Stimulated activated CD8-positive, alpha-beta memory T cell treated with anti-CD3 and anti-CD28 coated beads, Interleukin-12 subunit alpha, Interleukin-12 subunit beta, amount 100 ng/mL, for 24 hours (primary cell): ENCODE results near the gene GLIPR2.
"Not testable (repeated sequence)": the region's sequence is repeated elsewhere in the genome, so short reads cannot be mapped to it uniquely, and the experiment has no call there.

ENCODE experiments used
- DNase-seq: peaks from one replicate; pipeline ENCODE4 v3.0.0-alpha.2; 2020; ENCODE audit errors: extremely low read depth

GLIPR2 gene, protein sequence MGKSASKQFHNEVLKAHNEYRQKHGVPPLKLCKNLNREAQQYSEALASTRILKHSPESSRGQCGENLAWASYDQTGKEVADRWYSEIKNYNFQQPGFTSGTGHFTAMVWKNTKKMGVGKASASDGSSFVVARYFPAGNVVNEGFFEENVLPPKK

DNA sequence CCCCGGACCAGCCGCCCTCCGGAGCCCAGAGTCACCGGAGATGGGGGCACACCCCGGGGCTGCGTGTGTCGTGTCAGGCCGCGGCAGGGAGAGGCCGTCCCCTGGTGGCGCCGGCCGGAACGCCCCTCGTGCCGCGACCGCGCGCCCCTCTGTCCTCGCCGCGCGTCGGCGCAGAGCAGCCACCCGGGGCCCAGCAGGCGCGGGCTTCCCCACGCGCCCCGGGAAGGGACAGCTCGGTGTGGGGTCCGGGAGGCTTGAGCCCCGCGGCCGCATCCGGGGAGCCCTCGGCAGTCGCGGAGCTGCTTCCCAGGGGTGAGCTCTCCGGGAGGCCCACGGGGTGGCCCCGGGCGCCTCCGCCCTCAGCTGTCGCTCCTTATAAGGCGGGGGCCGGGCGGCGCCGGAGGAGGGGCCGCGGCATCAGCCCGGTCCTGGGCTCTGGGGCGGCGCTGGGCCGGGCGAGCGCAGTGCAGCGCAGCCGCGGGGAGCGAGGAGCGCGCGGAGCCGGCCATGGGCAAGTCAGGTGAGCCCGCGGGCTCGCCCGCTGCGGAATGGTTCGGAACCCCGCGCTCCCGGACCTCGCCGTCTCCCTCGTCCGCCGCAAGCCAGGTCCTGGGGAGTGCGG, at the start of gene GLIPR2:
GLIPR2 (plus strand) TSS at position 462 of the 622 bp plus-strand sequence; CDS start at position 508, 46 bp downstream.
- peak; percentile 37 for DNase-seq

DNA sequence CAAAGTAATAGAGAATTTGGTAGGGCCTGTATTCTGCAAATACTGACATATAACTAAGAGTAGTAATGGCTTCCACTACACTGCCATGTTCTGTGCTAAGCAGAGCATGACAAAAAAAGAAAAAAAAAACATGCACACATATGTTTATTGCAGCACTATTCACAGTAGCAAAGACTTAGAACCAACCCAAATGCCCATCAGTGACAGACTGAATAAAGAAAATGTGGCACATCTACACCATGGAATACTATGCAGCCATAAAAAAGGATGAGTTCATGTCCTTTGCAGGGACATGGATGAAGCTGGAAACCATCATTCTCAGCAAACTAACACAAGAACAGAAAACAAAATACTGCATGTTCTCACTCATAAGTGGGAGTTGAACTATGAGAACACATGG, 49.5 kb upstream of the GLIPR2 start:
- not testable (repeated sequence) for DNase-seq

DNA sequence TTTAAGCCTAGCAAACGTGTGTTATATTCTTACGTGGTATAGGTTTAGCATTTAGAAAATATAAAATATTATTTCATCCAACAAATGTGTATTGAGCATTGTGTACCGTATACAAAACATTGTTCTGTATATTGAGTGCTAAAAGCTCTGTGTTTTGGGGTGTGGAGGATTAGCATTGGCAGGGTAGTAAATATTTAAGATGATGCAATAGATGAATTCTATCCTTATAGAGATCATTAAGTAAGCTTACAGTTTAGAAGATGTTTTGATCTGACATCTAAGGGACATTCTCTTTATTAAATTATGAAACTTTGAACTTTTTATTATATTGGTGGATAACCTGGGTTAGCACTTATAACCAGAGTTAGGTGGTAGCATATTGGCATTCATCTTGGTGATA, 48.5 kb upstream of the GLIPR2 start:
- DNase-seq, result no peak

DNA sequence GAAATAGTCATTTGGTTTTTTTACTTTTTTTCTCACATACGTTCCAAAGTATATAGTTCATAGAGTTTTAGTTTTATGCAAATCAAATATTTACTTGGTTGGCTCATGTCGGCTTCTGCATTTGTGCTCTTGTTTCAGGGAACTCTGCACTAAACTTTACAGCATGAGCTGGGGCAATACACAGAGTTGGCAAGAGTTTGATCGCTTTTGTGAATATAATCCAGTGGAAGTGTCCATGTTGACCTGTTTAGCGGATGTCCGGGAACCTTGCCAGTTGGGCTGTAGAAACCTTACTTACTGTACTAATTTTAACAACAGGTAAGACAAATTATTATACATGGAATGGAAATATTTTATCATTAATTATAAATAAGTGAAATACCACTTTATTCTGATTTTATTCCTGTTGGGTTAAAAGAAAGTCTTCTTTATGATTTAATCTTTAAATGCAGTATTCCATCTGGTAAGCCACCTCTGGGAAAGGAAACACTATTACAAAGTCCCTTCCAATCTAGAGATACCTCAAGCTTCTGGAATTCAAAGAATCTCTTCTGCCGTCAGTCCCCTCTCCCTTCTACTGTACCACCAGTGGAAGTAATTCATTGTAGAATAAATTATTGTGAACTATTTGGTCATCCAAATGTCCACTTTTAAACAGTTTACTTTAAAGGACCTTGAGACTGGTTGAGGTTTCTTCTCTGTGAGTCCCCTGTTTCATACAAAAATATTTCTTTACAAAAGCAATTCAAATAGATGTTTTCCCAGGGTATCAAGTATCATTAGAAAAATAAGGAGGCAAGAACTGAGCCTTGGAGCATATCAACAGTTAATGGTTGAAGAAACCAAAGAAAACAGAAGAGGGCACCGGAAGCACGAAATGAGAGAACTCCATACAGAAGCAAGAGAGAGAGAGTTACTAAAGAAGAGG, 45.2 kb upstream of the GLIPR2 start:
- DNase-seq, result no peak

DNA sequence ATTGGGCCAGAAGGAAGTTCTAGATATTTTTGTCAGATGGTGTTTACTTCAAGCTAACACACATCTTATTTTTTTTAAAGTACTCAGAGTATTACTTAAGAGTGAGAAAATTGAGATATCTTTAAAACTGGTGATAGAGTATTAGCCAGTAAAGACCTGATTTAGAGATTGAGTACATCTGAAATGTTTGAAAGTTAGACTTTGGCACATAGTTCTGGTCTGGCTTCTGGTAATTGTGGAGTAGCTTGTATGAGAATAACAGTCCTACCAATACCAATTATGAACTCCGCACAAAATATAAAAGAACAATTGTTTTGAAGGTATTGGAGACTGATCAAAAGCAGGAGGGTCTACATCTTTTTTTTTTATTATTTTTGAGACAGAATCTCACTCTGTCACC, 44.5 kb upstream of the GLIPR2 start:
- no peak for DNase-seq

DNA sequence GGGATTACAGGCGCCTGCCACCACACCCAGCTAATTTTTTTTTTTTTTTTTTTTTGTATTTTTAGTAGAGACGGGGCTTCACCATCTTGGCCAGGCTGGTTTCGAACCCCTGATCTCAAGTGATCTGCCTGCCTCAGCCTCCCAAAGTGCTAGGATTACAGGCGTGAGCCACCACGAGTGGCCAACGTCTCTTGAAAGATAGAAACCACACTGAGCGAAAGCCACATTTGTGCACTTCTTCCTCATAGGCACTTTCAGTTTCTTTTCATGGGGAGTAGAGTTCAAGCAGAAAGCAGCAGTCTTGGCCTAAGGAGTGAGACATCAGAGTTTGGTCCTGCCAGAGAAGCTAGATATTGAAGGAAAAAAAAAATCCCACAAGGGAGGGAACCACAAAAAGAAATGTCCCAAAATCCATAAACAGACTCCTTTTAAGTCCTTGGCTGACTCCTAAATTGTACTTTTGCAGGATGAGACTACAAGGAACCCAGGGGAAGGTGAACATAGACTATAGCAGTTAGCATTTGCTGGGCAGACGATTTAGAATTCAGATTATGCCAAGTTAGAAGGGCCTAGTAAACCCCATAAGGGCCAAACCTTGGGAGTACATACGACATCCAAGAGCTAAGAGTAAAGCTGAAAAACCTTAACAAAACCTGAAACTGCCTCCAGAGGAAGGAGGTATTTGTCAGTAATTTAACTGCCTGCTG, 43.9 kb upstream of the GLIPR2 start:
- peak; percentile 10 for DNase-seq

DNA sequence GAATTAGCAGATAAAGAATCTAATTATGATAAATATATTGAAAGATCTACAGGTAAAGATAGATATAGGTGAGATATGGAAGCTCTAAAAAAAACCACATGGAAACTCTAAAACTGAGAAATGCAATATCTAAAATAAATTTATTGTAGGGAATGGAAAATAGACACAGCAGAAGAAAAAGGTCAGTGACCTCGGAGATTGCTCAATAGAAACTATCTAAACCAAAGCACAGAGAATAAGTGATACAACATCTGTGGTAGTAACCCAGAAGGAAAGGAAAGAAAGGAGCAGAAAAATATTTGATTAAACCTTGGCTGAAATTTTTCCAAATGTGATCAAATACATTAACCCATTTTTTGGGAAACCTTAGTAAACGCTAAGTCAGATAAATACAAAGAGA, 43.1 kb upstream of the GLIPR2 start:
- no peak for DNase-seq

DNA sequence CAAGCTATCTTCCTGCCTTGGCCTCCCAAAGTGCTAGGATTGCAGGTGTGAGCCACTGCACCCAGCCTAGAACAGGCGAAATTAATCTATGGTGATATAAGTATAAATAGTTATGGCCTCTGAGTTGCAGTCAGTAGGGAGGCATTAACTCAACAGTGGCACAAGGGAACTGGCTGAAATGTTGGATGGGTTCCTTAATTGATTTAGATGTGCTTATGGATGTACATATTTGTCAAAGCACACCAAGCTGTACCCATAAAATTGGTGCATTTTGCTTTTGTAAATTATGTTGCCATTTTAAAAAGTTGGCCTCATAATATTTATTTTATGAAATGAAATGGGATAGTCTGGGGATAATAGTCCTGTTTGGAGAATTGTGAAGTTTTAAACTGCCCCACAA, 36.8 kb upstream of the GLIPR2 start:
- no peak for DNase-seq

DNA sequence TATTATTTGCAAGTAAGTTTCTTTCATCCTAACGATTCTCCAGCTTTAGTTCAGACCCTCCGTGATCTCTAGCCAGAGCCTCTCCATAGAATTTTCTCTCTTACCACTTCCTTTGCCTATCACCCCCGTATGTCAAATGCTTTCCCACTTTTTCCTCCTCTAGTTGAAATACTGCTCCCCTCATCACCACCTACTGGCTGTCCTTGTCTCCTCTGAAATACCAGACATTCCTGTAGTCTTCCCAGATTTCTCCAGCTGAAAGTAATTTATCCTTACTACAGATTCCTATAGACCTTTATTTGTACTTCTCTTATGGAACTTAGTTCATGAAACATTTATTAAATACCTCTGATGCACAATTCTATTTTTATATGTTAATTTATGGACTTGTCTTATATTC, 36.0 kb upstream of the GLIPR2 start:
- DNase-seq, result no peak

DNA sequence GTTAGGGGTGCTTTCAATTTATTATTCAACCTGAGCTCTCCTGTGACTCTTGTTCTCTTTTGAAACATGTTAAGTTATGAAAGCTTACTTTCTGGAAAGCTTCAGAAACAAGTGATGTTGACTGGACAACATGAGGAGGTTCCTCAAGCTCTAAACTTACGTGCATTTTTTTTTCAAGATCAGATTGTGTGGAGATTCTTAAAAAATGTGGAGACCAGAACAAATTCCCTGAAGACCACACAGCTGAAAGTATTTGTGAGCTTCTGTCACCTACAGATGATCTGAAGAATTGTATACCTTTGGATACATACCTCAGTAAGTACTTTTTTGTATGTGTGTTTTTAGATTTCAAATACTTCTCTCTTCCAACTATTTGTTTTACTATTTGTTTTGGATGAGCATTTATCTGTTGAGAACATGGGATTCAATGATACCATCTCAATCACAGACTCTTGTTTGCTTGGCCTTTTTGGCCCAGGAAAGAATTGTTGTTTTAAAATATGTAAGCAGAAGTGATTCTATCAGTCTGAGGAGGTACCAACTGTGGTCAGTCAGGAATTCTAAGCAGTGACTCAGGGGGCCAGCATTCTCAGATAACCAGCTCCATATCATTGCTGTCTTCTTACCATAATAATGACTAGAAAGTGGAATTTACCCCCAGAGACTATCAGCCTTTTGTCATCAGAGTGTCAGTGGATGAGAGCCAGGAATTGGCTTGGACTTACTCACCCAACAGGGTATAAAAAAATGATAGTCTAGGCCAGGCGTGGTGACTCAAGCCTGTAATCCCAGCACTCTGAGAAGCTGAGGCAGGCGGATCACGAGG, 34.4 kb upstream of the GLIPR2 start:
- no peak for DNase-seq

DNA sequence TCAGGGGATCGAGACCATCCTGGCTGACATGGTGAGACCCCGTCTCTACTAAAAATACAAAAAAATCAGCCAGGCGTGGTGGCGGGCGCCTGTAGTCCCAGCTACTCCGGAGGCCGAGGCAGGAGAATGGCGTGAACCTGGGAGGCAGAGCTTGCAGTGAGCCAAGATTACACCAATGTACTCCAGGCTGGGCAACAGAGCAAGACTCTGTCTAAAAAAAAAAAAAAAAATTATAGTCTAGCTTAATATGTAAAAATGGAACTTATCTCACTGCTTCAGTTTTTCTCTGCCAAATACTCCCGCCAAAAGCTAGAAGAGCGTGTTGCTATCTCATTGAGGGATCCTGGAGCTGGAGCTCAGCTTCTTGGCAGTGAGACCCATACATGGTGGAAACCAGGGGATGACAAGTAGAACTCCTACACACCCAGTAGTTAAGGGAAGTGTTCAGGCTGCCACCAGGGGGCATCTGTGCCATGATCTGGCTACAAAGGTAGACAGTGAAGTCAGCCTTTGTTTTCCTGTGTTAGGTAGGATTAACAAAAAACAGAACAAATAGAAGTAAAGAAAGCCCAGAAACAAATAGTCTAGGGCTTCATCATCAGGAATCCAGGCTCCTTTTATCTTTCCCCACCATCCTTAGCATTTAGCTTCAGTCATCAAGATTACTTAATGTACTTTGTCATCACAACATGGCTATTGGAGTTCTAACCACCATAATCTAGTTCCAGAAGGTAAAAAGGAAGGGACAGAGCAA, 33.6 kb upstream of the GLIPR2 start:
- DNase-seq, result peak; percentile 81

DNA sequence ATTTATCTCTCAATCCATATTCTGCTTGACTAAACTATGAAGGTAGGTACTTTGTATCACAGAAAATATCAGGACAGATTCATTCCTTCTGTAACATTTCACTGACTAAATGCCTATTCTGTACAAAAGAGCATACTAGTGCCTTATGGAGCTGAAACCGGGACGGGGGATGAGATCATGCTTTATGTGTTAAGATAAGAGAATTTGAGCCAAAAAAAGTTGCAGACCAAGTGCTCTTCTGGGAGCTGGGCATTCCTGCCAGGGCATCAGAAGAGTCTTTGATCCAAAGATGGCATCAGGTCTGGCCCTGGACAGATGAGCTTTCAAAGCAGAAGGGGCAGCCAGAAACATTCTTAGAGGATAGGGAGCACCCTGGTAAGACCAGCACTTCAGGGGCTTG, 27.5 kb upstream of the GLIPR2 start:
- DNase-seq, result no peak

DNA sequence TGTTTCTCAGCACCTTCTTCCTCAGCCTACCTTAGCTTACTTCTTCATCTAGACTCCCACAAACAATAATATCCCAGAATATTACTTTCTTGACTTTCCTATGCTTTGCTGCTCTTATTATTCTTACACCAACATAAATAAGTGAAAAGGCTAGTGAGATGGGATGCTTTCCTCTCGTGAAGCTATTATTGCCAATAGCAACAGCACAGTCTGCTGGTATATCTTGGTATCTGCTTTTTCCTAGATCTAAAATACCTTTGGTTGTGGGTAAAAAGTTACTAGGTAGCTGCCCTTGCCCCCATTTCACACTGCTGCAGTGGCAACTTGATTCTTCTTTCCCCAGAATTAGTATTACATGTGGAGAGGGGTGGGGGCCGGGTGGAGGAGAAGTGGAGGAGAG, 26.1 kb upstream of the GLIPR2 start:
- DNase-seq, result no peak

DNA sequence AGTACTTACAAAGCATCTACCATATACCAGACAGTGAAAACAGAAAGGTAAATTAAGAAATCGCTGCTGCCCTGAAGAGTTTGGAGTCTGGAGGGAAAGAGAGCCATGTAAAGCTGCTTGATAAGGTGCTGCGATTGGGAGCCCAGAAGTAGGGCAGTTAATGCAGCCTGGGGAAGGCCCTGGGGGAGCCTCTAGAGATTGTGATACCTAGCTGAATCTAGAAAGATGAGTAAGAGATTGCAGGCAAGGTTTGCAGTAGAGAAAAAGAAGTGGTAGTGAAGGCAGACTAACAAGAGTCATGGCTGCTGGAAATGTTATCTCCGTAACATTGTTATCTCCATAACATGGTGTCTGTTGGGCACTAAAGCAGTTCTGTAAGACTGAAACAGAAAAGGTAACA, 24.0 kb upstream of the GLIPR2 start:
- DNase-seq, result no peak

DNA sequence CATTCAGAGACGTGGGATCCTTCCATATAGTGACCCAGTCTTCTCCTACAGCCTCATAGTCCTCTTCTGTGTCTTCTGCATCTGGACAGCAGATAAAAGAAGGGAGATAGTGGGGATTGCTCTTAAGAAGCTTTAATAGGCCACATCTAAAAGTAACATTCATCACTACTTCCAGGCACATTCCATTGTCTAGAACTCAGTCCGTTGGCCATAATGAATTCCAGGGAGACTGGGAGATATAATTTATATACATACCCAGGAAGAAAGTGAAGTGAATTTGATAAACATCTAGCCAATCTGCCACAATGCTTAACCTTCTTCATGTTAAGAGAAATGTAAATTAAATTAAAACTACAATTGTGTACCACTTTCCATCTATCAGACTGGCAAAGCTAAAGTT, 22.5 kb upstream of the GLIPR2 start:
- no peak for DNase-seq

DNA sequence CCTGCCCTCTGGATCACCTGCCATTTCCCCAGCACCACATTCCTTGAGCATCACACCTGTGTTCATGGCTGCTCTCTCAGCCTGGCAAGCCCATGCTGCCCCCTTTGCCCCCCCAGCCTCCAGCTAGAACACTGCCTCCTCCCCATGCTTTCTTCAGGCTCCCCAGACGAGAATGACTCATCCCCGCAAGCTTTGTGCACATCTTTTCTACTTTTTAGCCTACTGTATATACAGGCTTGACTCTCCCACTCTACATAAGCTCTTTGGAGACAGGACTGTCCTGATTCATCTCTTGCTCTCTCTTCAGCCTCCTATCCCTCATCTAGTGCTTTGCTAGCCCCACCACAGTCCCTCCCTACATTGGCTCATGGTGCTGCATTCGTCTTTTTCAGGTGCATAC, 19.9 kb upstream of the GLIPR2 start:
- DNase-seq, result no peak

DNA sequence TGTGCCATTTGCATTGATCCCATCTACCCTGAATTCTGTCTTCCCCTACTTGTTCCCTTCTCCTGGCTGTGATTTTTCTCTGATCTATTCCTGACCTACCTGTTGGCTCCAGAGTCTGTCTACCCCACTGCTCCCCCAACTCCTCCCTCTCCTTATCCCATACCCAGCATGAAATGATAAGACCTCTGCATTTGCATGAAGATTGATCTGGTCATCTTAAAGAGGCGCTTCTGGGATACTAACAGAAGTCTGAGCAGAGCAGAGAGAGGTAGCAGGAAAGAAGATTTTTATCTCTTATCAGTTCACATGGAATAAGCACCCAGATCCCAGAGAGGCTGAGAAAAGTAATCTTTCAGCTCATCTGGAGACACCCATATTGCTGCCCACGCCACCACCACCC, 18.3 kb upstream of the GLIPR2 start:
- no peak for DNase-seq

DNA sequence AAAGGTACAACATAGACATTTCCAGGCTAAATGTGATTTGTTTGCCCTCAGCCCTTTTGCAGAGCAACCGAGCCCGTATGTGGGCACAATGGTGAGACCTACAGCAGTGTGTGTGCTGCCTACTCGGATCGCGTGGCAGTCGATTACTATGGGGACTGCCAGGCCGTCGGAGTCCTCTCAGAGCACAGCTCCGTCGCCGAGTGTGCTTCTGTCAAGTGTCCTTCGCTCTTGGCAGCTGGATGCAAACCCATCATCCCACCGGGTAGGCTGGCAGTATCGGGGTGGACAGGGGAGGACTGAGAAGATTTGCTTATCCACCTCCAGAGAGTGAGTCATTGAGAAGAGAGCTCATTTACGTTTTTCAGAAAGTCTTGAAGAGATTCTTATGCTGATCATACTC, 17.8 kb upstream of the GLIPR2 start:
- DNase-seq, result no peak

DNA sequence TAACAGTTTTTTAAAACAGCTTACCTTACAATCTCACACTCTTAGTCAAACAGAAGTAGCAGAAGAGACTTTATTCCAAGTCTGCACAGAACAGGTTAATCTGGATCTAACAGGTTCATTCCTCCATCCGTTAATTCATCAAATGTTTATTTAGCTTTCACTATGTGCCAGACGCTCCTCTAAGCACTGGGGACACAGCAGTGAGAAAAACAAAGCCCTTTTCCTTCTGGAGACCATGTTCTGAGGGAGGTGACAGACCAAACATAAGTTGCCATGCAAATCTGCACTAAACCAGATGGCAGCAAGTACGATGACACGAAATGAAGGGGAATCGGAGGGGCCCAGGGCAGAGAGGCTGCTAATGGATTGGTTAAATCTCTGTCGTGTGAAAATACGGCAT, 17.1 kb upstream of the GLIPR2 start:
- no peak for DNase-seq

DNA sequence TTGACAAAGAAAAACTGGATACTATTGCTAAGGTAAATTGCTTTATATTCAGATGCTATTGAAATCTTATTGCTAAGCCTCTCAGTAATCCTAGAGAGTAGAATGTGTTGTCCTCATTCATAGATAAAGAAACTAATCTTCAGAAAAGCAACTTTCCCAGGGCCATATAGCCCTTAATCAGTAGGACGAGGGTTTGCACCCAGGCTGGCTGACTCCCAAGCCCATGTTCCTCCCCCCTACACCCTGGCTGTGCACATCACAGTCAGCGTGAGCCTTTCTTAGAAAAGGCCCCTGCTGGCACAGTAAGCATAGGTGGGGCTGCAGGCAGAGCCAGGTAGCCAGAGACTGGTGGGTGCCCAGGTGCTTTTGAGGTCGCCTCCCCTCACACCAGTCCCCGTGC, 15.8 kb upstream of the GLIPR2 start:
- DNase-seq, result no peak

DNA sequence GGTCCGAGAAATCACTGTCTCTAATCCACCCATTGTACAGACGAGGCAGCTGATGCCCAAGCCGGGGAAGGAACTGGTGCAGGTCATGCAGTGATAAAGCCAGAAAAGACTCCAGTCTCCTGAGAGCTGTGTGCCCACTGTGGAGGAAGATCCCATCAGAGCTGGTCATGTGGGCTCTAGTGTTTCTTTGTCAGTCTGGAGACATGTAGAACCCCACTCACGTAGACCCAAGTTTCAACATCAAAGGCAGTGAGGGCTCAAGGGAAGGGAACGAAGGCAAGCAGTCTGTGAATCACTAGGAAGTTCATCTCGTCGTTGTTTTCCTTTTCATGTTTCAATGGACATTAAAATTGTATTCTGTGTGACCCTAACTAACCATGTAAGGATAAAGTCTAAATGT, 14.6 kb upstream of the GLIPR2 start:
- no peak for DNase-seq
